NCI-H1105 treated with DMSO at 0.1 percent for 48 hours (cell line): Measurements from ENCODE around the gene LAS1L.
"Not testable (repeated sequence)": the region's sequence is repeated elsewhere in the genome, so short reads cannot be mapped to it uniquely, and the experiment has no call there.

Experiments
- DNase-seq: peaks from one replicate; lab custom pipeline; 2025; lab: John Stamatoyannopoulos, UW

The LAS1L gene

DNA sequence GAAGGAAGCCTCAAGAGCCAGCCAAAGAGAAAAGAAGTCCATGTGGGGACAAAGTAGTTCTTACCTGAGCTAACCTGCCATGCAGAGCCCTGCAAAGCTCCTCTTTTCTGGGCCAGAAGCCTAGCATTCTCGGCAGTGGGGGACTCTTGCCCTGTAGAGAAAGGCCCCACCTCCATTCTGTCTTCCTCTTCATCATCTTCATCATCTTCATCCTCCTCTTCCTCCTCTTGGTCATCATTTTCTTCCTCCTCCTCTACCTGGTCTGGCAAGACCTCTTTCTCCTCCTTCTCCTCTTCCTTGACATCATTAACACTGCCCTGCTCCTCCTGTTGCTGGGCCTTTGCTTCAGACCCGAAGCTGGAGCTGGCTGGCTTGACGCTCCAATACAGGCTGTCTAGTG, 16.7 kb downstream of the LAS1L start:
- DNase-seq = no peak

DNA sequence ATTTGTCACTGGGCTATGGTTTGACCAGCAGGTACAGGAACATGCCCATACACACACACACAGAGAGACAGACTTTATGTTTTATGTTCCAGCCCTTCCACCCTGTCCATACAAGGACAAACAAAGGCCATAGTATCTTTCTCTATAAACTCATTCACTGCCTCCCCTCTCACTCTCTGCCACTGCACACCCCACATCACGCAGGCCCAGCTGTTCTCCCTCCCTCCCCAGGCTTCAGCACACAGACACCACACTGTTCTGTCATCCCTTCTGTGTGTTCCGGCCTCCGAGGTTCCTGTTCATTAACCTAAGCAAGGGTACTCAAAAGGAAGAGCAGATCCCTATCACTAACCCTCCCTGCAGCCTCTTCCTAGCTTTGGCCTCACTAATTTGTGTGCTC, 17.8 kb downstream of the LAS1L start:
- DNase-seq = no peak

DNA sequence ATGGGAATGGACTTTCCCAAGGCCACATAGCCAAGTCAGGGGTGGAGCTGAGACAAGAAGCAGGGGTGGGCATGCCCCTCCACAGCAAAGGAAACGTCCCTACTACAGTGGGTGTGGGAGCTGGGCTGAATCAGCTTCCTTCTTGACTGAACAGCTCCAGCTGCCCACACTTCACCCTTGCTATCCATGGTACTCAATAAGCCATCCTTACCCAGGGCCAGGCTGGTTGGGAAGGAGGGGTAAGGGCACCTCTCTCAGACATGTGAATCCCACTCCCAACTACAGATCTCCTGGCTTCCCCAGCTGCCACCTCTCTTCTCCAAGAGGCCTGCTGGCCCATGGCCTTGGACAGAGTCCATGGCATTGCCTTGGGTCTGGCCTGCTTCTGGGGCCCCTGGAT, 21.0 kb downstream of the LAS1L start:
- no peak for DNase-seq

DNA sequence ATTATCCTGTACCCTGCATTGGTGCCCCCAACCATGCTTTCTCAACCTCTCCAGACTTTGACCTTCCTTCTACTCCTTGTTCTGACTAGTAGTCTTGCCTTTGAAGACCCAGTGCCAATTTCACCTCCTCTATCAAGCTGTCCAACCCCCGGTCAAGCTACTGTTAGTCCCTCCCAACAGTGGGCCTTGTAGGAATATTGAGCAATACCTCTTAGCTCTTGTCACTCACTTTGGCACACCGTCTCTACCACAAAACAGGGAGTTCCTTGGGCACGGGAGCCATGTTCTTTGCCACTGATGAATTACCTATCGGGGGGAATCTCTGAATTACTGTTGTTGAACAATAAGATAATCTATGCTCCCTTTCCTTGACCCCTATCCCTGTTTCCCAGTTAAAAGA, 25.2 kb downstream of the LAS1L start:
- no peak for DNase-seq

DNA sequence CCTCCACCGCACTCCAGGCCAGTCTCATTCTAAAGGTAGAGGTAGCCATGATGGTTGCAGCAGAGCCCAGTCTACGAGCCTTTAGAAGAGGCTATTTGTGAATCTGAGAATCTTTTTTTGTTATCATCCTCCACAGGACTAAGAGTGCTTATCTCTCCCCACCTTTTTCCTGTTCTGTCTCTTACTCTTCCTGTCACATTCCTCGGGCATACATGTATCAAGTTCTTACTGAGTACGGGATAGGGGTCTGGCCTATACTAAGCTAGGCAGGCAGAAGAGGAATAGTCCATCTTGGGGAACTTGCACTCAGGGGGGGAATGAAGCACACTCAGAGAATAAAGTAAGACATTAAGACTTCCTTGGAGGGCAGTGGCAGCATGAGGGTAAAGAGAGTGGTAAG, 25.7 kb downstream of the LAS1L start:
- no peak for DNase-seq

DNA sequence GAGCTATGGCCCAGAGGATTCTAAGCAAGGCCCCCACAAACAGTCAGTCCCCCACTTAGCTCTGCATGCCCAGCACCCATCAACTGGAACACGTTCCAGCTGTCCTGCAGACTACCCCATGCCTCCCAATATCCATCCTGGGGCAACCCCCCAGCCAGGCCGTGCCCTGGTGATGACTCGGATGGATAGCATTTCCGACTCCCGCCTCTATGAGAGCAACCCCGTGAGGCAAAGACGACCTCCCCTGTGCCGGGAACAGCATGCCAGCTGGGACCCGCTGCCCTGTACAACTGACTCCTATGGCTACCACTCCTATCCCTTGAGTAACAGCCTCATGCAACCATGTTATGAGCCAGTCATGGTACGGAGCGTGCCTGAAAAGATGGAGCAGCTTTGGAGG, 32.0 kb downstream of the LAS1L start:
- DNase-seq = no peak

DNA sequence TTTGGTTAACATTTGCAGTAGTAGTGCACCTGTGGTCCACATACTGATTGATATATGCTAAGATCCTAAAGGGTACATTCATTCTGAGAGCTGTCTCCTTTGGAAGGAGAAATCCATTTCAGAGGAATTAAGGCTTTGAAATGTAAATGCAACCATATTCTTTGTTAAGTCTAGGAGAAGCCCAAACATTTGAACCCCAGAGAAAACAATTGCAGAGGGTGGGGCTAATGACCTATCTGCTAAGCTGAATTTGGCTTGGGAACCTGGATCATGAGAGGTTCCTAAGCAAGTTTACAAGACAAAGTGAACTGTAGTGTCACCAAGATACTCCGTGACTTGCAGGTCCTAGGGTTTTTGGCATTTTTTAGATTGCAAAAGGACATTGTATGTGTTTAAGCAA, 41.2 kb downstream of the LAS1L start:
- no peak for DNase-seq

DNA sequence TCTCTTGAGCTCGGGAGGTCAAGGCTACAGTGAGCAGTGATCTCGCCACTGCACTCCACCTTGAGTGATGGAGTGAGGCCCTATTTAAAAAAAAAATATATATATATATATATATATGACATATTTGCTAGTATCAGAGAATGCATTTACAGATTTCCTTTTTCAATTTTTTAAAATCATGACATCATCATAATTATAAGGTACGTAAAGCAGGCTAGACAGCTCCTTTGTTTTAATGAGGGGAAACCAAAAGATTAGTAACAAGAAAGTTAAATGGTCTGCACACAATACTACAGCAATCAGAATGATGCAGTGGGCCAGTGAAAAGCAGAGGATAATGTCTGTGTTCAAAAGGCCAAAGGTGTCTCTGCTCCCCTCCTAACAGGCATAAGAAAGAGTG, 43.0 kb downstream of the LAS1L start:
- DNase-seq = no peak

DNA sequence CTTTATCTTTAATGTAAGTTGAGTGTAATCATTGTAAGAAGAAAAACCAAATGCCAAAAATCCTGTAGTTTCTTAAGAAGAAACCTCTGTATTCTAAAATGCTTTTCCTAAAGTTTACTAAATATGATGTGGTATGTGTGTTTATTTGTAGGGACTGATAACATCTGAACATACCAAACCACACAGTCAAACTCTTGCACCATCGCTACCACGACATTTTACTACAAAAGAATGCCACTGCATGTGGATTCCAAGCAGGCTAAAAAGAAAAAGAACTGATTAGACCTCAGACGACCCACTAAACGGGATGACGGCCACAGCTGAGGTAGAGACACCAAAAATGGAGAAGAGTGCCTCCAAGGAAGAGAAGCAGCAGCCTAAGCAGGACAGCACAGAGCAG, 46.1 kb downstream of the LAS1L start:
- DNase-seq = no peak

DNA sequence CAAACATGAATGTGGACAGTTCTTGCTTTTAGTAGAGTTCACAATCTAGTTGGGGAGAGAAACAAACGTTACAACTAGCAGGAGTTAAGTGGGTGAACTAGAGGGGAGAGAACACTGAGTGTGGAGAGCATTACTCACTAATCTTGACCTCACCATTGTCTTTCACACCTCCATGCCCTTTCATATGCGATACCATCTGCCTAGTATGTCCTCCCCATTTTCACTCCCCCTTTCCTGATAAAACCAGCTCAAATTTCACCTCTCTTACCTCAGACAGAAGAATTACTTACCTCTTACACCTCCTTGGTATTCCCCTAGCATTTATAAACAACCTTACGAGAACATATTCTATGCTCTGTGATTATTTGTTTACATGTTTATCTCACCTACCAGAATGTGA, 53.6 kb downstream of the LAS1L start:
- no peak for DNase-seq

DNA sequence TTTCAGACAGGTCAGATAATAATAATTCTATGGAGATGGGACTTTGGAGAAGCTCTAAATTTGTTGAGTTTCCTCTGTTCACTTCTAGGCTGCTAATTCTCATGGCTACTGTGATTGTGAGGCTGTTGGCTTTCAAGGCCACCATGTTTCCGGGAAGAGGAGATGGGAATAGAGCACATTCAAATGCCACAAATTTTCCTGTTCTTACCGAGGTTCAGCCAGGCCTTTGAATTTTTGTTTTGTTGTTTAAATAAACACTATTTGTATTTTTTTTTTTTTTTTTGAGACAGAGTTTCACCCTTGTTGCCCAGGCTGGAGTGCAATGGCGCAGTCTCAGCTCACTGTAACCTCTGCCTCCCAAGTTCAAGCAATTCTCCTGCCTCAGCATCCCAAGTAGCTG, 55.5 kb downstream of the LAS1L start:
- DNase-seq = not testable (repeated sequence)

DNA sequence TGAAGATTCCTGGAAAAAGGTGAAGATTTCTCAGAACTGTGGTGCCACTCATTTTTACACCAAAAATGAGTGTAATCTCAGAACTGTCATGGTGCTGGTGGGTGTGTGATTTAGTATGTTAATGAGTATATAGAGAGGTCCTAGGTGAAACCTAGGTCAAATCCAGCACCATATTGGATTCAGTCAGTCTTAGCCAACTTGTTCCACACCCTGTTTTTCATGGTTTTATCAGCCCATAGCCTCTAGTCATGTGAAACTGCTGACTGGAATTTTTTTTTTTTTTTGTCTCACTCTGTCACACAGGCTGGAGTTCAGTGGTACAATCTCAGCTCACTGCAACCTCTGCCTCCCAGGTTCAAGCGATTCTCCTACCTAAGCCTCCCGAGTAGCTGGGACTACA, 58.0 kb downstream of the LAS1L start:
- no peak for DNase-seq

DNA sequence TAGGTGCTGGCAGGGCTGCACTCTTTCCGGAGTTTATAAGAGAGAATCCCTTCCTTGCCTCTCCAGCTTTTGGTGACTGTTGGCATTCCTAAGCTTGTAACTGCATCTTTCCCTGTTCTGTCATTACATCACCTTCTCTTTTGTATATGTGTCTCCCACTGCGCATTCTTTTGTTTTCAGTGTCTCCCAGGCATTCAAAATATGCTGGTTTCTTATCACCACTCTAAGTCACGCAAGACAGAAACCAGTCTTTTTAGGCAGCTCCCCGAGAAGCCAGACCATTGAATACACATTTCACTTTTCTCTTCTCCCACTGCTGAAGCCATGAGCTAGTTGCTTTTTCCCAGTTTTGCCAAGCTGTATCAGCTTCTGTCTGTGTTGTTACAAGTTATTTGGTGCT, 71.0 kb downstream of the LAS1L start:
- no peak for DNase-seq
